ENCODE measurements around the gene TBC1D1.

Gene TBC1D1

DNA sequence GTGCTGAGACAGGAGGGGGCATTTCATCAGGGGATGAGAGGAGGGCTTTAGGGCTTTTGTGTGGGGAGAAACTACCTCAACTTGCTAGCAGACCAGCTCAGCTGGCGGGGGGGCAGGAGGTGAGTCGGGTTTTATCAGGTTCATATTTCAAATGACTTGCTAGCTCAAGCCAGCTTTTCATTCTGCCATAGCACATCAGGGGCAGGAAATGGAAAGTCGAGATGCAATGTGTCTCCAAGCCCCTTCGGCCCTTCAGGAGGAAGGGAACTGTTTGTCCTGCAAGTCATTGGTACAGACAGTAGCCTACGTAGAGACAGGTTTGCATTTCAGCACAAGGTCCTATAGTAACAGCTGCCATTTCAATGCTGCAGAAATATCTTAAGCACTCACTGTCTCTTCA is 263.4 kb downstream of the TBC1D1 start:
- no peak for DNase-seq

DNA sequence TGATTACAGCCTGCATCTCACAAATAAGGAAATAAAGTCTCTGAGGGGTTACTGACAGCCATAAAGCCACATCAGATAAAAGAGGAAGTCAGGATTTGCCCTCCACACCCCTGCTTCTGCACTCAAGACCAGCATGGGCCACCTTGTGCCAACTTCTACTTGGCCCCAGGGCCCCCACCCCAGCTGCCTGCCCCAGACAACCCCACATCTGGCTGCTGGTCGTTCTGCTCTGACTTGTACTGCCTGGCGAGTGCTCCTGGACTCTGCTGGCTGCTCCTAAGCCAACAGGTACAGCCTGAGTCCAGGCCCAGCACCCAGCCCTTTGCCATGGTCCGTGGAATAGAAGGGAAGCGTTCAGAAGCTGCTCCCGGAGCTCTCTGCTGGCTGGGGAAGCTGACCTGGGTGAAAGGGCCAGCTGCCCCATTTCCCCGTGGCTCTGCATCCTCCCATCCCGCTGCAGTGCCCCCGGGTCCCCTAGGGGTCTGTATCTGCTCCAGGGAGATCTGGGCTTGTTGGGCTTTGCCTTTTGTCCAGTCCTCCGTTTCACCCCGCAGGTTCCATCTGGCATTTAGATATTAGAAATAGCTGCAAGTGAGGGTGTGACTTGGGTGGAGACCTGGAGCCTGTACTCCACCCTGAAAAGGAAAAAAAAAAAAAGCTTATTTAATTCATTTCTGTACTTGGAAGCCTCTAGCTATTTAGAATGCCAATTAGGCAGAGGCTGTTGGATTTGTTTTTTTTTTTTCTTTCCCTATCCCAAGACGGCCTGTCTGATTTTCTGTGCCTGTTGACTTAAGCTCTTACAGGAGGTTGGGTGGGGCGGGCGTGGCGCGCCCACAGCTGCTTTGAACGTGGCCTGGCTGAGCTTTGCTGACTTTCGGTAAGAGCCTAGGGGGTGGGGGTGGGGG is 264.1 kb downstream of the TBC1D1 start:
- DNase-seq, result peak in 1 of 5 experiments; percentile 68

DNA sequence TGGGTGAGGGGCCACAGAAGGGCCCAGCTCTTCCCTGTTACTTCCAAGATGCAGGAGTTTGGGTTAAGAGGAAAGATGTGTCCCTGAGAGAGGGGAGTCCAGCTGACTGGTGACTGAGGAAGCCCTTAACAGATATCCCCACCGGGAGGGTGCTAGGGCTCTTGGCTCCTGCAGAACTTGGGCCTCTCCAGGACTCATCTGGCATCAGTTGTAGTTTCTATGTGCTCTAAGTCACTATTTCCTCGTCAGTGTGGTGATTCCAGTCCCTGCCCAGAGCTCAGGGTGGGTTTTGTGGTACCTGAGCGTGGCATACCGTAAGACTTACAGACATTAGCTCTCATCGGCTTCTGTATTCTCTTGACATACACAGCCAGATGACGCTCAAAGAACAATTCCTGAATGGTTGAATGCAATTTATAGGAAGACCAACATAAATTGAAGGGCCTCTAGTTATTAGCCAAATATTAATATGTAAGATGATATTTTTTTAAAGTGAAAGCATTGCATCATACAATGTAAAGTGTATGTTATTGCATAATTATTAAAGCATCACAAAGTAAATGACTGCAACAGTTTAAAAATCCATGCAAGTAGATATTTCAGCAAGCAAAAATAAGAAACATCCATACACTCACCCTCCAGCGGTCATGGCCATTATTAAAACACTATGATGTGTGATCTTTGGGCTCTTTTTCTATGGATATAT is 264.9 kb downstream of the TBC1D1 start:
- no peak for DNase-seq

DNA sequence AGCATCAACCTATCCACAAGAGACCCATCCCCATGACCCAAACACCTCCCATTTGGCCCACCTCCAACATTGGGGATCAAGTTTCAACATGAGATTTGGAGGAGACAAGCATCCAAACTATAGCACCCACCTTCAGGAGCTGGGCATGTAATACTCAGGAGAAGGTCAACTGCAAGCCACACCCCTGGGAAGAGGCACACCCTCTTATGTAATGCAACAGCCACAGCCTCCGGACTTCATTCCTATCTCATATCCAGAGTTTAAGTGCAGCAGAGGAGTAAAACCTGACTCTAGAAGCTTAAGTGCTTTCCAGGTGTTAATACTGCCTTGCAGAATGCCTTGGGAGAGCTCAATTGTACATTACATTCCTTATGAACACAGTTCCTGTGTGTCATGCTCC is 266.7 kb downstream of the TBC1D1 start:
- DNase-seq, result no peak

DNA sequence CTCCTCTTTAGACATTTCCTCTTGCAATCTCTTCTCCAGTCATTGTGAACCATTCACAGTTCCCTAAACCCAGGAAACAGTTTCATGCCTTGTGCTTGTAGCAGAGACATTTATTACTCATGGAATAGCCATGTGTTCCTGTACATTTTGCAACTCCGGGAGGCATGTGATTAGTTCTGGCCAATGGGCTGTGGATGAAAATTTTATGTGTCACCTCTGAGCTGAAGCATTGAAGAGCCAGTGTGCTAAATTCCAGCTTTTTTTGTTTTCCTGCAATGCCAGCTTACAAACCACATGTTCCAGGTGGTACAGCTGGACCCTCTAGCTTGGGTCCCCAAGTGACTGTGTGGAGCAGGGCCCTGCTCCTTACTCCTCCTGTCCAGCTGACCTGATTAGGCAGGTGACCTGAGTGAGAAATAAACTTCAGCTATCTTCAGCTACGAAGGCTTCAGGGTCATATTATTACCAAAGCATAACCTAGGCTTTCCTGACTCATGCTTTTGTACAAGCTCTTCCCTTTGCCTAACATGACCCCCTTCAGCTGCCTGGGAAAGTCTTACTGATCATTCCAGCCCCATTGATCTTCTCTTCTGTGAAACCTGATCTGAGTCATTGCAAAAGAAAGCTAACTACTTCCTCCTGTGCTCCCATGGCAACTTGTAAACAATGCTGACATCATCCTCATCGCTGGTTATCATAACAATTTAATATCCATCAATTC is 269.8 kb downstream of the TBC1D1 start:
- peak in 4 of 5 experiments; percentile 14 to 89 (median 38) for DNase-seq

DNA sequence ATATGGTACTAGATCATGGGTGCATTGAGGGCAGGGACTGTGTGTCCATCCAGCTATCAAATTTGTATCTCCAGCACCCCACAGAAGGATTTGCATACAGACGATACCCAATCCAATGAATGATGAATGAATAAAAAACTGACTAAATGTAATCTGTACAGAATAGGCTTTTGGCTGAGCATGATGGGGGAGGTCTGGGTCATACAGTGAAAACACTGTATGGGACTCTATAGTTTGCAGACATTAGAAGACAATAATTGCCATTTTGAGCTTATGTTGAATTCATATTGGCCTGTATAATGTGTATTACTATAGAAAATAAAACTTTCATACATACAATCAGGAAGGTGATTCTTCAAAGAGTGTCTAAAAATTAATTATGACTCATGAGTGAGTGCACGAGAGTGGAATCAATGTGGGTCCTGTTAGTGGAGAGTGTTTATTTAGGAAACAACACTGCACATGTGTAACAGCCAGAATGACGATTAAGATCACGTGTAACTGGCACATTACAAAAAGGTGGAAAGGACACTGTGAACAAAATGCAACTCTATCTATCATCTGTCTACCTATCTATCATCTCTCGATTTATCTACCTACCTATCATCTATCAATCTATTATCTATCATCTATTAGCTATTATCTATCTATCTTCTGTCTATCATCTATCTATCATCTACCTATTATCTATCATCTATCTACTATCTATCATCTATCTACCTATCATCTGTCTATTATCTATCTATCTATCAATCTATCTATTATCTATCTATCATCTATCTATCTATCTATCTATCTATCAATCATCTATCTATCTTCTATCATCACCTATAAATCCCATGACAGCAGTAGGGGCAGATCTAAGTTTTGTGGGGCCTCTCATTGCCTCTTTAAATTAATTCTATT is 270.6 kb downstream of the TBC1D1 start:
- no peak for DNase-seq

DNA sequence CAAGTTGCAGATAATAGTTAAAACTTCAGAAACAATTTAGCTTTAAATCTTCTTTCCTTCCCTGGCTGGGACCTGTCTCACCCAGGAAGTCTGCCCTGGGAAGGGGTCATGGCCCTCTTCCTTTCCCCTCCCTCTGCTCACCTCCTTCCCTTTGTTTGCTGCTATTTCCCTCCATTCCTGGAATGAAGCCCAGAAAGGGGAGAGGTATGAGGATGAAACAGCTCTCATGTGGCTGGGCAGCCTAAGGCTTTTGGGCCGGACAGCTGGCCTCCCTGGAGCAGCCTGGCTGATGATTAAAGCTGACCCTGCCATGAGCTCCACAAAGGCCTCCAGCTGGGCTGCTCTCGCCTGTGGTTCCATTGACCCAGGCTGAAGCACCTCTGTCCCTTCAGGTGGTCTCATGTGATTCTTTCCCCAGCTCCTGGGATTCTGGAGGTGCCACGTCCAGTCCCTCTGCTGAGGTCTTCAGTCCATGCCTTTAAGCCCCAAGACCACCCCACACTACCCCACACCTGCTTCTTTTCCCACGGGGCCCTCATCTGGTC is 271.4 kb downstream of the TBC1D1 start:
- DNase-seq, result no peak

DNA sequence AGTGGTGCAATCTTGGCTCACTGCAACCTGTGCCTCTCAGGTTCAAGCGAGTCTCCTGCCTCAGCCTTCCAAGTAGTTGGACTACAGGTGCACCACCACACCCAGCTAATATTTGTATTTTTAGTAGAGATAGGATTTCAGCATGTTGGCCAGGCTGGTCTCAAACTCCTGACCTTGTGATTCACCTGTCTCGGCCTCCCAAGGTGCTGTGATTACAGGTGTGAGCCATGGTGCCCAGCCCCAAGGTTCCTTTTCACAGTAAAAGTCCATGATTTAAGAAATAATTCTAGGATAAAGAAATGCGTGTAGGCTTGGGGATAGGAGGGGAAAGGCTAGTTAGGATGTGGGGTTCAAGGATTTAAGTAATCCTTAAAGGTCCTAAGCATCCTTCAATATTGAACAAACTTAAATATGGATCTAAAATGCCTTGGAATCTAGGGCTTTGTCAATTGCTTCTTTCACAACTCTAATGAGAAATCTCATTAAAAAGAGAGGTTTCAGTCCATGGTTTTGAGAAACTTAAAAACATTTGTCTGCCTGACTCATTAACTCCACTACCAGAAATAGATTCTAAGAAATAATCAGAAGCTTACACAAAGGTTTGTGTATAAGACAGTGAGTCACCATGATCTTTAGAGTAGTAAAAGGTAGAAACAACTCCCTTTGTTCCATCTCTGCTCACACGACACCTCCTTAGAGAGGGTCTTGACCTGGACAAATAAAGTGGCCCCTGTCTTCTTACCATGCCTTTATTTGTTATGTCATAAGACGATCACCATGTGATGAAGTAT is 272.5 kb downstream of the TBC1D1 start:
- no peak for DNase-seq

DNA sequence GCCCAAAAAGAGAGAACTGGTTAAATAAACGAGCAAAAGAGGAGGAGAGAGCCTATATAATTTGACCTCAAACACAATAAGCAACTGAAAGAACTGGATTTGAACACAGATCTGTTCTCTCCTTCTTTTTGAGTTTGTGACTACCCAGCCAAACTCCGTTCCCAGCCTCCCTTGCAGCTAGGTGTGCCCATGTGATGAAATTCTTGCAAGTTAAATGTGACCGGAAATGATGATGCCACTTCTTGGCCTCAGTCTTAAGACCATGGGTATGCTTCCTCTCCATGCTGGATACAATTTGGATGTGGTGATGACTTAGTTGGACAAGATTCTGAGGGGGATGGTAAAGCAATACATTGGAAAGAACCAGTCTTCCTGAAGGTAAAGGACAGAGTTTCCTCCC is 273.5 kb downstream of the TBC1D1 start:
- no peak for DNase-seq

DNA sequence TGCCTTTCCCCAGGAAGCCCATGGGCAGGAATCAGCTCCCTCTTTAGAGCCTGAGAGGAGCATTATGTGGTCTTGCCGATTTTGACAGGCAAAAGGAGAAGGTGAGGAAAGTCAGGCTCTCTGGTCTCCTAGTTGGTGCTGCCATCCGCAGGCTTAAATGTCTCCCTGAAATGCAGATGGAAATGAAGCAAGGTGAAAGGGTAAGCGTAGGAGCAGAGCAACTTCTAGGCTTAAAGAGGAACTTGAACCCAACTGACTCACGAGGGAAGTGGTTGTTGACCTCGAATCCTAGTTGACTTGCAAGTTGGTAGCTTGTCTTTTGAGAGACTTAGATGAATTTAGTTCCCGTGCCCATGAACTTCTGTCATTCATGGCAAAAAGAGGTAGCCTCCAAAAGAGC is 275.2 kb downstream of the TBC1D1 start:
- peak in 1 of 5 experiments; percentile 40 for DNase-seq

DNA sequence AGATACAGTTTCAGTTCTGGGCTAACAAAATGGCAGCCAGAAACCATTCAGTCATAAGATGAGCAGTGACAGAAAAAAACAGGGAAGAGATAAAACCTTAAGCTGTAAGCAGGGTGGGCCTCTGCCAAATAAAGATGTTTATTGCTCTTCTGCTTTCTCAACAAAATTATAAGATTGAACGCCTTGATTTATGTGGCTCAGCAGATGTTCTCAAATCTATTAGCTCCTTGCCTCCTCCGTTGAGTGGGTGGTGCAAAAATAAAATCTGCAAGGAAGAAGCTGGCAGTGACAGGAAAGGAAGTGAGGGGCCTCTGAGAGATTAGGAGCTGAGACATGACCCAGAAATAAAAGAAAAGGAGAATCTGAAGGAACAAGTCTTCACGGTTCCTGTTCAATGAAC is 275.9 kb downstream of the TBC1D1 start:
- no peak for DNase-seq

DNA sequence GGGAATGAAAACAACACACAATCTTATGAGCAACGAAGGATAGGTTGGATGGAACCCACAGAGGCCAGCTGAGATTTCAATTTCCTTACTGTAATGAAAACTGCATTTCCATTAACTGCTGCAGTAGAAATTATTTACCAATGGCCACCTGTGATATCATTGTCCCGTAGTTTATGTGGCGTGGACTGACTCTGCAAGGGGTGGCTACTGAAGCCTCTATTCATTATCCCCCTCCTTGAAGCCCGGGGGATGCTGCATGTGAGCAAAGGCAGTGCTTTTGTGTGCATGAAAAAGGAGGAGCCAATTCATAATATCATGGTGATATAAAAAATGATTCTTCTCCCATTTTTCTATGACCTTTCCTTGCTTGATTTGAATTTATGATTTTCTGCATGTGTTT is 277.1 kb downstream of the TBC1D1 start:
- DNase-seq, result no peak

DNA sequence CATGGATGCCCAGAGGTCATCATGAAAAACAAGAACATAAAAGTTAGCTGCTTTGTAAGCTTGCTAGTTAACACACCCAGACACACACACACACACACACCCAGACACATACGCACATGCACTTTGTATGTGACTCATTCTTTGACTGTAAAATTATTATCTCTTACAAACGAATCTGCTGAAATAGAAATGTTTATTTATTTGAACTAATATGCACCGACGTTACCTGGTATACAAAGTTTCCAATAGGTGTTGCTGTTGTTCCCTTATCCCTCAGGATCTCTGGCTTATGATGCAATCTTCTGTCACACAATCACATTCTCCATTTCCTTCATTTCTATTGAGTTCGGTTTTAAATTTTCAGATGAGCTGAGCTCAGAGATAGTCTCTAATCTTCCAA is 278.6 kb downstream of the TBC1D1 start:
- peak in 1 of 5 experiments; percentile 55 for DNase-seq

DNA sequence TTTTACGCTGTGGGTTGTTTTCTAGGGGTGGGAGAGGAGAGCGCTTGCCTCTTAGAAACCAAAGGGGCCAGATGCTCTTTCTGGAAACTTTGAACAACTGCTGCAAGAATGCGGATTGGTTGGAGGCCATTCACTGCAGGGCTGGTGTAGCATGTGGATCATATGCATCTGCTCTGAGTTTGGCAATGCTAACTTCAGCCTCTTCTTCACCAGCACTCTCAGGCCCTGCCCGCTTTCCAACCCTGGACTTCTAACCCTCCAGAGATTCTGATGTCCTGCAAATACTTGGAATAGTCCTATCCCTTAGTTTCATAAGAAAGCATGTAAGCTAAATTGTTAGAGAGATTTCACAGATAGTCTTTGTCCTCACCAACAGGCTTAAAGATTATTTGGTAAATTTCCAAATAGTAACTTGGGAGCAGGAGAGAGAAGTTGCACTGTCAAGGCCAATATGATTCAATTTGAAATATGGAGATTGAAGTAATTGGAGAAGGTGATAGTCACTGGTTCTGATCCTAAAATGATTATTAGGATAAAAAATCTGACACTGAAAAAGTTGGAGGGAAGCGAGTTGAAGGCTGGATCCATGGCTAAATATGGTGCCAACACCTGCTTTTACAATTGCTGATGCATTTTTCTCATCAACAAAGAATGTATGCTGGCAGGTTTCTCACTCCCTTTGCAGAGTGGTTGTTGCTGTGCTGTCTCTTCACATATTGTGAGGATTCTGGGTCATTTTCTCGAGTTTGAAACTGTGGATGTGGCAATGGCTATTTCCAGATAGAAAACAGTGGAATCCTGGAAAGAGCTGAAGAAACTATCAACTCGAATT is 279.7 kb downstream of the TBC1D1 start:
- DNase-seq, result no peak

DNA sequence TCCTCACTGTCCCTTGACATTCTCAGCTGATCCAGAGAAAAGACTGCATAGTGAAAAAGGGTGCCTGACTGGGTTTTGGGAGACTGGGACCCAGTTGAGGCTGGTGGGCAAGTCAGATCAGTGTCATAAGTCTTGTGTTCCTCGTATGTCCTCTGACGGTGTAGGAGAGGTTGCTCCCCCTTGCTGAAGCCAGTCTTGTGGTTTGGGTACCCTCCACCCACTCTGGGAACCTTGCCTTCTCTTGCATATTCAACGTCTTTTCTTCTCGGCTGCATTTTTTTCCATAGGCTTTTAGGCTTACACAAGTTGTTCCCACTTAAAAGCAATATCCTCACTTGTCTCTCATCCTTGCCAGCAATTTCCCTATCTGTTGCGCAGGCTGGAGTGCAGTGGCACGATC is 281.2 kb downstream of the TBC1D1 start:
- no peak for DNase-seq

DNA sequence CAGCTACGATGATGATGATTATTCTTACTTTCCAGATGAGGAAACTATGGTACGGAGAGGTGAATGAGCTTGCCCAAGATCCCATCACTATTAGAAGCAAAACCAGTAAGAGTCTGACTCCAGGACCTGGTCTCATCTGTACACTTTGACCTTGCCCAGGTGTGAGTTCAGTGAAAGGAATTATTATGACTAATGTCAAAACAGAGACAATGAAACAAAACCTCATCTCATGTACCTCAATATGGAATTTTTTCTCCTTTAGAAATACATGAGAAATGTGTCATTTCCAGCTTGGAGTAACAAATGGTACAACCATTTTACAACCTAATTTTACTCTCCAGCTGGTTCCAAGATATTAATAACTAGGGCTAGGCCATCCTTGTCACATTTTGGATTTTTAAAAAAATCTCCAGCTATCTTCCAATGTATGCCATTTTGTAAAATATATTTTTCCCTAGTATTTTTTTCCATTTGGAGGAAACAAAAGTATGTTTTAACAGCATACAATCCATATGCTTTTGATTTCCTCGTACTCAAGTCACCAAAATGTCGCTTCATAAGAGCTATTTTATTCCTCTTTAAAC is 283.1 kb downstream of the TBC1D1 start:
- DNase-seq, result no peak

DNA sequence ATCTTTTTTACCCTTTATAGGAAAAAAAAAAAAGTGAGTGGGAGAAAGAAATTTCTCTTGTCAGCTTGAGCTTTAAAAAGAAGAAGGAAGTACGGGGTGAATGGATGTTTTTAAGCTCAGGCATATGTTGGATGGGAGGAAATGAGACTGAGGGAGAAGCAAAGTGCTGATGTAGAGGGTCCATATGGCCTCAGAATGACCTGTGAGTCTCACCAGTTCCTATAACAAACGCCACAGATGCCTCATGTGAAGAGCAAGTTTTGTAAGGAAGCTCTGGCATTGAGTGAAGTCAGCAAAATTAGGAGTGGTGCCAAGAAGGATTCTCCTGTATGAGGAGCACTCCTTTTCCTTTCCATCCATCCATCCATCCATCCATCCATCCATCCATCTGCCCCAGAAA is 283.9 kb downstream of the TBC1D1 start:
- no peak for DNase-seq

DNA sequence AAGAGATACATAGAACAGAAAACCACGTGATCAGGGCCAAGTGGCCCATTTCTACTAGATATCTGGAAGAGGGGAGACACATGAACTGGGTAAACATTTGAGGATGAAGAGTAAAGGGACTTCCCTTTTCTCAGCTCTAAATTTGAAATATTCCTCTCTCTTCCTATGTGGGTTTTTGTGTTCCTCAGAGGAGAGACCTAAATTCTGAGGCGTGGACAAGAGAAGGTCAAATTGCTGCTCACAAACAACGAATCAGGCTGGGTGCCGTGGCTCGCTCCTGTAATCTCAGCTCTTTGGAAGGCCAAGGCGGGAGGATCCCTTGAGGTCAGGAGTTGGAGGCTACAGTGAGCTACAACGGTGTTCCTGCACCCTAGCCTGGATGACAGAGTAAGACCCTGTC is 285.3 kb downstream of the TBC1D1 start:
- DNase-seq, result no peak

DNA sequence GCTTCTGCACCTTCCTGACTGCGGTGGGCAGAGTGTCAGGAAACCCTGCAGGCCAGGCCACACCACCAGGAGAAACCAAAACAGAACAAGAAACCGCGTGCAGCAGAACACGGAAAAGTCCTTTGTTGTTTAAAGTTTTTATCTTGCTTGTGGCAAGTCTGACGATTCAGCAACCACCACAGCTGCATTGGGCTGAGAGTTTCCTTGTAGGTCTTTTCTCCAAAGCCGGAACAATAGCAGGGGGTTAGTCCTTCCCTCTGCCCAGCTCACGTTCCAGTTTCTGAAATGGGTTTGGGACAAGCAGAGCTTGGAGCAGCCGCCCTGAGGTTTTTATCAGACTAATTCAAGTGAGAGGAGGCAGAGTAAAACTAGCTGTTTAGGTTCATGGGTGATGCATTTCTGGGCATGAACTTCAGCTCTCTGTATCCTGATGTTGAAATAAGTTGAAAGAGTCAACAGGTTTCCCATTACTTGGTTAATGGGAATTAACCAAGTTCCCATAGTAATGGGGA is 286.2 kb downstream of the TBC1D1 start:
- peak in 4 of 5 experiments; percentile 26 to 93 (median 53) for DNase-seq

Measured in T-helper 2 cell (primary cell).